ENCODE measurements around the gene HIGD1A. TPM values are rescaled to one million over a fixed set of nuclear protein-coding genes. Genes with fewer than 3 reads are reported as not detected.

HIGD1A gene
- total RNA-seq, 1 donor from 2014 or later, result 35.9 TPM

- H3K4me3 Mint-ChIP-seq, result no peak overlapping the region
- intact Hi-C loops (cut with micrococcal nuclease), result loop anchor here (5.0 to 10.0 kb wide), 3 partner anchors 46 to 483 kb away; partner anchors contain the start of genes POMGNT2 and SNRK
- peaks cover 8% of the 10 kb centered on the region for H3K36me3 Mint-ChIP-seq (ENCODE audit: low read depth)
- peaks cover 6% of the 10 kb centered on the region for H3K27me3 Mint-ChIP-seq
- CTCF ChIA-PET, result no interaction called here
- no peak for DNase-seq
- no peak overlapping the region for H3K27ac Mint-ChIP-seq
- TF ChIP-seq CTCF (IDR thresholded peaks at IDR 0.05), result no peak
- POLR2A ChIA-PET, result no interaction called here
- ATAC-seq (ENCODE audit: low read depth), result no peak
- peaks cover 41% of the 10 kb centered on the region for H3K4me1 Mint-ChIP-seq
- H3K9me3 Mint-ChIP-seq, result no peaks in the 10 kb centered on the region
Observed at GRCh38 chr3:42801784-42802183, 2.5 kb downstream of the HIGD1A start.

GRCh38 chr3:42801048-42801620, 3.2 kb downstream of the HIGD1A start:
- ATAC-seq (ENCODE audit: low read depth) (no peak), DNase-seq (no peak)
- H3K36me3 Mint-ChIP-seq (ENCODE audit: low read depth), result peaks cover 11% of the 10 kb centered on the region
- no peak overlapping the region for H3K27ac Mint-ChIP-seq
- POLR2A ChIA-PET, result interaction anchor here (0.6 kb wide), 1 partner anchor 30 kb away, joined by 3 read pairs; no protein-coding TSS in a partner anchor
- peaks cover 6% of the 10 kb centered on the region for H3K27me3 Mint-ChIP-seq
- H3K4me3 Mint-ChIP-seq, result no peak overlapping the region
- intact Hi-C loops (cut with micrococcal nuclease), result loop anchor here (5.0 to 10.0 kb wide), 3 partner anchors 46 to 484 kb away; partner anchors contain the start of genes POMGNT2 and SNRK
- H3K4me1 Mint-ChIP-seq, result peaks cover 44% of the 10 kb centered on the region
- H3K9me3 Mint-ChIP-seq, result no peaks in the 10 kb centered on the region
- TF ChIP-seq CTCF (IDR thresholded peaks at IDR 0.05), result no peak
- CTCF ChIA-PET, result interaction anchor here (1.1 to 1.7 kb wide), 2 partner anchors 21 to 38 kb away, joined by 4 read pairs; no protein-coding TSS in a partner anchor

- Mint-ChIP-seq H3K27me3 (no peaks in the 10 kb centered on the region), H3K4me1 (peaks cover 43% of the 10 kb centered on the region), H3K27ac (no peak overlapping the region), H3K4me3 (no peak overlapping the region), H3K36me3 (ENCODE audit: low read depth) (peaks cover 11% of the 10 kb centered on the region), H3K9me3 (no peaks in the 10 kb centered on the region)
- TF ChIP-seq CTCF (IDR thresholded peaks at IDR 0.05), result no peak
- intact Hi-C loops (cut with micrococcal nuclease), result loop anchor here (5.0 to 10.0 kb wide), 3 partner anchors 47 to 485 kb away; partner anchors contain the start of genes POMGNT2 and SNRK
- ChIA-PET POLR2A (no interaction called here), CTCF (interaction anchor here (0.6 to 1.7 kb wide), 3 partner anchors 20 to 249 kb away, joined by 3 to 4 read pairs (median 4); no protein-coding TSS in a partner anchor)
- DNase-seq (no peak), ATAC-seq (ENCODE audit: low read depth) (no peak)
Observed at GRCh38 chr3:42800251-42800650, 4.0 kb downstream of the HIGD1A start.

GRCh38 chr3:42799376-42799775, 4.9 kb downstream of the HIGD1A start:
- no peak for ATAC-seq (ENCODE audit: low read depth)
- peaks cover 36% of the 10 kb centered on the region for H3K4me1 Mint-ChIP-seq

More at GRCh38 chr3:42799376-42799775, 4.9 kb downstream of the HIGD1A start:
- TF ChIP-seq CTCF (IDR thresholded peaks at IDR 0.05), result no peak
- Mint-ChIP-seq H3K27me3 (no peaks in the 10 kb centered on the region), H3K9me3 (no peaks in the 10 kb centered on the region), H3K36me3 (ENCODE audit: low read depth) (peaks cover 11% of the 10 kb centered on the region), H3K27ac (no peak overlapping the region), H3K4me3 (no peak overlapping the region)
- POLR2A ChIA-PET, result no interaction called here
- CTCF ChIA-PET, result interaction anchor here (1.7 kb wide), 1 partner anchor 19 kb away, joined by 4 read pairs; no protein-coding TSS in a partner anchor
- DNase-seq, result no peak
- intact Hi-C loops (cut with micrococcal nuclease), result no loop called here
